Stimulated activated CD8-positive, alpha-beta memory T cell treated with anti-CD3 and anti-CD28 coated beads, Interleukin-4, amount 100 ng/mL, for 48 hours (primary cell): ENCODE data around the gene SLC13A3.

Experiments used
- DNase-seq: peaks from one replicate; pipeline ENCODE4 v3.0.0-alpha.2; 2020

Gene SLC13A3

DNA sequence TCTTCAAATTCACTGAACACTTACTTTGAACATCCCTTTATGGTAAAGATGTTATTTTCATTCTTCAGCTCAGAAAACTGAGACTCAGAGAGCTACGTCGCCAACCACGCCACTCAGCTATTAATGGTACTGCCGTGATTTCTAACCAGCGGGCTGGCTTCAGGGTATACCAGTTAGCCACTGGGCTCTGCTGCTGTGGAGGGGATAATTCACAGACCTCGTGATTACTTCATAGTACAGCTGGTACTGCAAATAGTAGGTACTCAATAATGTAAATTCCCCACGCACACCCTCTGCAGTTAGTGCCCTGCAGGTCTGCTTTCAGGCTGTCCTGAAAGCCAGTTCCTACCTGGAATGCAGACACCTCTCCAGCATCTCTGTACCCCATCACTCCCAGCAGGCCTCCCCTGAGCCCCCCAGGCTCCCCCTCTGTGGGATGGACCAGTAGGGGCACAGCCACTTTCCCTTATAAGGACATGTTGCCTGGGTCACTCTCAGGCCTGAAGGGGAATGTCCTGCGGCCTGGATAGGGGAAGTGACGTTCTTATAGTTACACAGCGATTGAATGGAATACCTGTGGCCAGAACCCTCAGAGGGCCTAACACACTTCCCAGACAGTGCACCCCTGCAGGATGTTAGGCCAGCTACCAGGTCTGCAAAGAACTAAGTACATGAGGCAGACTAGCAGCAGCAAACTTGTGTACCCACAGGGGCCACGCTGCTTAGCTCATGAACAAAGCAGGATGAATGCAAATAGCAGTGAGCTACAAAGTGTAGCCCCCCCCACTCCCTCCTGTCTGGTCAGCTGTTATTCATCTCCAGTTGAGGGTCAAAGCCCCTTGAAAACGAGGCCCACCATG lies 99.5 kb downstream of the SLC13A3 start:
- DNase-seq: no peak

DNA sequence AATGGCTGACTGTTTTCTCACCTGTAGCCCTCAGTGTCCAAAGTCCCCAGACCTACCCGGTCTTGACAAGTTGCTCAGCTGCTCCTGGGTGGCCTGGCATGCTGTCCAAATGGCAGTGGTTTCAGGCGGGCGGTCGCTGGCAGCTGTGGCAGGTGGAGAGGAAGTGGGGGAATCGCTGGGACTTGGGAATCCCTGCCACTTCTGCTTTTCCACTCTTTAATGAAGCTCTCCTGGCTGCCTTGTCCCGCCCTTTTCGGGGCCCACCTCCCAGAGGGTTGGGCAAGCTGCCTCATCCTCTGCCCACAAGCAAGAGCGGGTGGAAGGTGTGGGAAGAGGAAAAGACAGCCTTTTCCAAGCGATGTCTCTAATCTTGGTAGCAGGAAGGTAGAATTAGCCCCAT lies 100.8 kb downstream of the SLC13A3 start, which contains the start of gene OCSTAMP:
TSS of gene OCSTAMP (minus strand) at position 194 of the 400 bp plus-strand sequence. CDS start at position 100, 94 bp downstream.
- DNase-seq: no peak

DNA sequence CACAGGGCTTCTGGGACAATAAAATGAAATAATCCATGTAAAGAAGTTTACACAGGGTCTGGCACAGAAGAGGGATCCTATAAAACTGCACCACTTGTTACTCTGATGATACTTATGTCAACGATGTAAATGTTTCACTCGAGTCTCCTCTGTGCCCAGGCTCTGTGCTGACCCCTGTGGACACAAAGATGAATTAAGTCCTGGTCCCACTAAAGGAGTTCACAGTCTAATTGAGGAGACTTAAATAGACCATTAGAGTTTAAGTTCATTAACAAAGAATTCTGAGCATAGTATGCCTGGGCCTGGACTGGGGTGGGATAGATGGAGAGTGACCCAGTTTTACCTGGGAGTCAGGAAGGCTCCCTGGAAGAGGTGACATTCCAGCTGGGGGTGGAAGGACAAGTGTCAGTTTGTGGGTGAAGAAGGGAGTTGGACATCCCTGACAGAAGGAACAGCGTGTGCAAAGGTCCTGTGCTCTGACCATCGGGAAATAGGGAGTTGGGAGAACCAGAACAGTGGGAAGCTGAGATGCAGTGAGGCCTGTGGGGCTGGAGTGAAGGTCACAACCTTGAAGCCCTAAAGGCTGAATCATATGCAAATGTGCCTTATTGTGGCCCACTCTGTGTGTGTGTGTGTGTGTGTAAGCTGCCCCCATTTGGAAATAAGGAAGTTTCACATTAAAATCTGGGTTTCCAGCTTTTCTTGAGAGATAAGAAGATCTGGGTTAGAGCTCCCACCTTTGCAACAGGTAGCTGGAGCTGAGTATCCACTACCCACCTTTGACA lies 101.9 kb downstream of the SLC13A3 start:
- no peak for DNase-seq

DNA sequence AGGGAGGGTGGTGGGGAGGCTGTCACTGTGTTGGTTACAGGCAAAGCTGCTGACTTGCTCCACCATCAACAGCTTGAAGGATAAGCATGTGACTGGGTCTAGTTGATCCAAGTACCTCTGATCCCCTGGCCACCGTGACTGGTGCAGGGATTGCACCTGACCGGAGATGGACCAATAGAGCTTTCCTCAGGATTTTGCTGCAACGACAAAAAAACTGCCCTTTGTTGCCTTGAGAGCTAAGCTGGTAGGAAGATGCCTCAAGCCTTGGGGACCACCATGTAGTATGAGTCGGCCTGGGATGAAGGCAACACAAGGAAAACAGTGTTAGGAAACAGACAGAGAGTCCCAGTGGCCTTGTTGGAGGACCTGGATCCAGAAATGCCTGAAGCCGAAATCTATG lies 102.6 kb downstream of the SLC13A3 start:
- DNase-seq: no peak

DNA sequence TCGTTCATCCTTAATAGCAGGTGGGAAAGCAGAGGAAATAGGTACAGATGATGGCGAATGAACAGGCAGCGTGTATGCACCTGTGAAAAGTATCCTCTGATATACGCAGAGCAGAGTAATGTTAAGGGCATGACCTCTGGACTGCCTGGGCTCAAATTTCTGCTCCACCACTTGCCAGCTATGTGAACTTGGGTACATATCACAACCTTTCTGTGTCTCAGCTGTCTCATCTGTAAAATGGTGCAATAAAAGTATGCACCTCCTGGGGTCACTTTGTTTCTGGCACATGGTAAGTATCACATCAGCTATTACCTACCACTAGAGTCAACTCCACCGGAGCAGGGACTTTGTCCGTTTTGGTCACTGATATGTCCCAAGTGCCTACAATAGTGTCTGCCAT lies 103.3 kb downstream of the SLC13A3 start:
- no peak for DNase-seq

DNA sequence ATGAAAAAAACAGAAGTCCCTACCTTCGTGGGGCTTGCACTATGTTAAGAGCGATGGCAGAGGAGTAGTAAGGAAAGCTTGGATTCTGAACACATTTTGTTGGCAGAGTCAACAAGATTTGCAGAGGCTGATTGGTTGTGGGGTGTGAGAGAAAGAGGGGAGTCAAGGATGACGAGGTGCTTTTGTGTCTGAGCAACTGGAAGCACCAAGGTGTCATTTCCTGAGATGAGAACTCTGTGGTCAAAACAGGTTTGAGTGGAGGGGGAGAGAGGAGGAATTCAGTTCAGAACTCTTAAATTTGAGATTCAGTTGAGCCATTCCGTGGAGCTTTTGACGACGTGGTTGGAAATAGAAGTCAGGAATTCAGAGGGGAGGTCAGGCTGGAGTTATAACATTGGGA lies 104.3 kb downstream of the SLC13A3 start:
- DNase-seq: no peak

DNA sequence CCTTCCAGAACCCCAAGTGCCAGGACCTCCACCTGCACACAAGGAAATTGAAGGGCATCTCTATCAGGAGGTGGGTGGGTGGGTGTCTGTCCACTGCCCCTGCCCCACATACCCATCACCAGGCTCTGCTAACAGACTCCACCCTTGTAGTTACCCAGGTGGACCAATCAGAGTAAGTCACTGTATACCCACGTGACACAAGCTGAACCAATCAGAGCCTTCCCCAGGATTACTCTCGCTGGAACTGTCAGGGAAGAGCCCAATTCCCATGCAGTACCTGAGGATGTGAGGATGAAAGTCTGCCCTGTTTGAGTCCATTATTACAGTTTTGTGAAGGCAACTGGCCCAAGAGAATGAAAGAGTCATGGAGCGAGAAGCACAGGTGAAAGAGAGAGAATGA lies 105.0 kb downstream of the SLC13A3 start:
- DNase-seq: no peak

DNA sequence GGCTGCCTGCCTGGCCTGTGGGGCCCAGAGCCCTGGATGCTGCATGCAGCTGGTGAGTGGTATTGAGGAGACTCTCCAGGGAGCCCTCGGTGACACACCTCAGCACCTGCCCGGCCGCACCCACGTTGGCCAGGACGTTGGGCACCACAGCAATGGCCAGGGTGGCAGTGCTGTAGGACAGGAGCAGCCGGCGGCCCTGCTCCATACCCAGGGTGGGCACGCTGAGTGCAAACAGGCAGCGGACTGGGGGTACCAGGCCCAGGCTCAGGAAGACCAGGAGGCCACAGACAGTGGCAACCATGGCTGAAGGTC lies 105.5 kb downstream of the SLC13A3 start:
- no peak for DNase-seq

DNA sequence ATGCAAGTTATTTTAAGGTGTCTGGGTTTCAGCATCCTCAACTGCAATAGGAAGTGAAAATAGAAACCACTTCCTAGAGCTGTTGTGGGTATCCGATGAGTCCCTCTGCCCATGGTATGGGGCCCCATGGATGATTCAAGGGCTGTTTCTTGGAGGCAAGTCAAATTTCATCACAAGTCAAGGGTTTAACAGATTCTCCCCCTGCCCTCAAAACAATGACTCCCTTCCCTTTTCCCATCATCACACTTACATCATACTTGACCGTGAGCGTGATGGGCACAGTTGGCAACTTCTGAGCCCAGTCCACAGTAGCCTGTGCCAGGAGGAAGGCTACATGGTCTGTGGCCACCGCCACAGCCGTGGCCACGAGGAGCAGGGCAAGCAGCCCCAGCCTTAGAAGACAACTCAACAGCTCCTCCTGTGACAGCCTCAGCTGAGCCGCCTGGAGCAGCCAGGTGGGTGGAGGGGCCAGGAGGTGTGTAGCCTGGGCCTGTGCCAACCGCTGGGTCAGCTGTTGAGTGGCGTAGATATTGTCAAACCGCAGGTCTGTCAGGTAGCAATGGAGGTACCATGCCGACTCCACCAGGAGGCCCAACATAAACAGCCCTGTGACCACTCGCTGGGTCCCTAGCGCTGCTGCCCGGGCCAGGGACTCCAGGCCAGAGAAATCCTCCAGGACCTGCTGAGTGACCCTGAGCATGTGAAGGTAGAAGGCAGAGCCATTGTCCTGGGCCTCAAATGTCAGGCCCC lies 106.0 kb downstream of the SLC13A3 start:
- DNase-seq: peak; percentile 62

DNA sequence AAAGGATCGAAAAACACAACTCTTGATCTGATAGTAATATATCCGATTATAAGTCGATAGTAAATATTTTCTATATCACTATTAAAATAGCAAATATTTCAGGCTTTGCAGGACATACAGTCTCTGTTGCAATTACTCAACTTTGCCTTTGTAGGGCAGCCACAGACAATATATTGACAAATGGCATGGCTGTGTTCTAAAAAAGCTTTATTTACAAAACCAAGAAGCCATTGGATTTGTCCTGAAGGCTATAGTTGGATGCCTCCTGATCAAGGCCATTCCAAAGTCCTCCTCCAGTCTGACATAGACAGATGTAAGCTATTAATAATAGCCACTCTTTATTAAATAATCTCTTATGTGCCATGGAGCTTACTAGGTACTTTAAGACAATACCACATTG lies 106.7 kb downstream of the SLC13A3 start:
- no peak for DNase-seq

DNA sequence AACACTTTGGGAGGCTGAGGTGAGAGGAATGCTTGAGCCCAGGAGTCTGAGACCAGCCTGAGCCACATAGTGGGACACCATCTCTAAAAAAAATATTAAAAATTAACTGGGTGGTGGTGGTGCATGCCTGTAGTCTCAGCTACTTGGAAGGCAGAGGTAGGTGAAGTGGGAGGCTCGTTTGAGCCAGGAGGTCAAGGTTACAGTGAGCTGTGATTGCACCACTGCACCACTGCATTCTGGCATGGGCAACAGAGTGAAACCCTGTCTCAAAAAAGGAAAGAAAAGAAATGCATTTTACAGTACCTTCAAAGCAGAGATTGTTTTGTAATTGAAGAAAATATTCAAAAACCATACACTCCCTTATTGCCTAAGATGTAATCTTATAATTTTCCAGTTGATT lies 107.3 kb downstream of the SLC13A3 start:
- no peak for DNase-seq

DNA sequence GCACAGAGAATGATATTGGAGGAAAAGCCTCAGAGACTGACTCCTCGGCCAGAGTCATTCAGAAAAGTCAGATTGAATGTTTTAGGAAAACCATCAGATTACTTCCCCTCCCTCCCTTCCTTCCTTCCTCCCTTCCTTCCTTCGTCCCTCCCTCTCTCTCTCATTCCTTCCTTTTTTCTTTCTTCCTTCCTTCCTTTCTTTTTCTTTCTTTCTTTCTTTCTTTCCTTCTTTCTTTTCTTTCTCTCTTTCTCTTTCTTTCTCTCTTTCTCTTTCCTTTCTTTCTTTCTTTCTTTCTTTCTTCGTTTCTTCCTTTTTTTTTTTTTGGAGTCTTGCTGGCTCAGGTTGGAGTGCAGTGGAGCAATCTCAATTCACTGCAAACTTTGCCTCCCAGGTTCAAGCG lies 108.2 kb downstream of the SLC13A3 start:
- no peak for DNase-seq

DNA sequence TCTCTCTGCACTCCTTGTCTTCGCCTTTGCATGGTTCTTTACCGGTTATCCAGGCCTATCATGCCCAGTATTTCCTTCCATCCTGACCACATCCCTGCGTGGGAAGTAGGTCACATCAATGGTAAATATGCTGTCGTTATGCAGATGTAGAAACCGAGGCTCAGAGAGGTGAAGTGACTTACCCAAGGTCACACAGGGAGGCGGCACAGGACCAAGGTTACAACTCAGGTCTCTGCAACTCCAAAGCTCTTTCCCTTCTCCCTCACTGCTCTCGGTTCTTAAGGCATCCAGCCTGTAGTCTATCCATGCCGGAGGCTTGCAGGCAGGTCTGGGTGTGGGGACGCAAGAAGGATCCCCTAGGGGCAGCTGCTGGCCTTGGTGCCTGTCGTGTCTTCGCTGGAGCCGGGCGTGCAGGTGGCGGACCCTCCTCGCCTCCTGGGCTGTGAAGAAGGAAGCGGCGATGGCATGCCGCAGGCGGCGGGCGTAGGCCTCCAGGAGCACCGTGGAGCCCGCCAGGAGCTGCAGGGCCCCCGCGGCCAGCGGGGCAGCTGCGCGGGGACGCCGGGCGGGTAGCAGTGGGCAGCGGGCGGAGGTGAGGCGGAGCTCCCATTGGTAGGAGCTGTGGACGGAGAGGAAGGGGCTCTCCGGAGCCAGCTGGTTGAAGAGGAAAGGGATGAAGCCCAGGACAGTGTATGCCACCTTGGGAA lies 109.9 kb downstream of the SLC13A3 start:
- DNase-seq: no peak

DNA sequence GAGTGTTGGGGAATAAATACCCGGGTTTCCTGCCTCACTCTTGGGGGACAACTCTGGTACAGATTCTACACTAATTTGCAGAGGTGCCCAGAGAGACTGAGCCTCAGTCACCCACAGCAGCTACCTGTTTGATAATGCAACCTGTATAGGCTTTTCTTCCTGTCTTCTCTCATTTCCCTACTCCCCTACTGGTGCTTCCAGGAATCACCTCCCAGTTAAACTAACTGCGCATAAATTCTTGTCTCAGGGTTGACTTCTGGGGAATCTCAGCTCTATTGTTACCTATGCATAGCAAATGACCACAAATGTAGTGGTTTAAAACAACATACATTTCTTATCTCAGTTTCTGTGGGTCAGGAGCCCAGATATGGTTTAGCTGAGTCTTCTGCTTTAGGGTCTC lies 112.1 kb downstream of the SLC13A3 start:
- no peak for DNase-seq

DNA sequence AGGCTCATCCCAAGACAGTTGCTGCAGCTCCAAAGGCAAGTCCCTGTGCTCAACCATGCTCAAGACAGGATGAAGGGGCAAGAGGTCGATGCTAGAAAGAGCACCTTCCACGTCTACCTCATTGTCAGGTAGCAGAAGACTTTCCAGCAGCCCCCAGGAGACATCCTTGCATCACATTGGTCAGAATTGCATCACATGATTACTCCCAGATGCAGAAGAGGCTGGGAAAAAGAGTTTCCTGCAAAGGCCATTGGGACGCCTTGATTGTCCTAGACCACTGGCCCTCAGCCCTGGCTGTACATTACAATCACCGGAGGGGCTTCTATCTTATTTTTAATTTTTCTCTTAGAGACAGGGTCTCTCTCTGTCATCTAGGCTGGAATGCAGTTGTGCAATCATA lies 120.6 kb downstream of the SLC13A3 start:
- no peak for DNase-seq

DNA sequence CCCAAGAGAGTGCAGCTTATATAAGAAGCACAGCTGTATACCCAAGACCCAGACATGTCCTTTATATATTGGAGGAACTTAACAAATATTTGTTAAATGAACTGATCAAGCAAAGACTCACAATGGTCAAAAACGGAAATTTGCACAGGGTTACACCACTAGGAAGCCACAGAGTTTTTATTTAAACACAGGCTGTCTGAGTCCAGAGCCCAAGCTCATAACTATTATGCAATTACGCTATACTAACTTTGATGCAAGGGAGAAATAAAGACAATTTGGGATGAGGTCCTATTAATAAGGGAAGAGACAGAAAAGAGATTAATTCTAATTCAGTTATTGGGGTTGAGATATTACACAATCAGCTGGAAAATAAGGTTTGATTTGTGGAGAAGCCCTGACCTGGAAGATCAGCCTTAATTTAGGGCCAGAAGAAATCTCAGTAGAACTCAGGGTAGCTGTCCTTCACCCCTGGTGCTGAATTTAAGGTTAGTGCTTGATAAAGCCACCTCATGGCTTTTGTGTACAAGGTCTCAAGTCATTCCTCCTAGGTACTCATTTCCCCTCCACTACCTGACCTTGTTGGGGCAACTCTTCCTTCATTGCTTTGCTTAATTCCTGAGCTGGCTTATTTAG lies 127.4 kb downstream of the SLC13A3 start:
- DNase-seq: no peak

DNA sequence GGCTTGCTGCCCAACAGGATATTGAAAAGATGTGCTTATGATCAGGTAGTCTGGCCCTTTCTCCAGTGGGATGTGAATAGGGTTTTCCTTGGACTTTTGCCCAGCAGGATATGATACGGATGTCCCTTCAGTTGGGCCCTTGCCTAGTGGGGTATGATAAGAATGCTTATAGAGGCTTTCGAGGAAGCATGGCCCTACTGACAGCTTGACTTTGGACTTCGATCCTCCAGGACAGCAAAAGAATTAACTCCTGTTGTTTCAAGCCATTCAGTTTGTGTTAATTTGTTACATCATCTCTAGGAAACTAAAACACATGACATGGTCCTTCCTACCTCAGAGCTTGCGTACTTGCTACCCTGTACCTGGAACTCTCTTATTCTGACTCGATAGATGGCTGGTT lies 128.2 kb downstream of the SLC13A3 start:
- no peak for DNase-seq

DNA sequence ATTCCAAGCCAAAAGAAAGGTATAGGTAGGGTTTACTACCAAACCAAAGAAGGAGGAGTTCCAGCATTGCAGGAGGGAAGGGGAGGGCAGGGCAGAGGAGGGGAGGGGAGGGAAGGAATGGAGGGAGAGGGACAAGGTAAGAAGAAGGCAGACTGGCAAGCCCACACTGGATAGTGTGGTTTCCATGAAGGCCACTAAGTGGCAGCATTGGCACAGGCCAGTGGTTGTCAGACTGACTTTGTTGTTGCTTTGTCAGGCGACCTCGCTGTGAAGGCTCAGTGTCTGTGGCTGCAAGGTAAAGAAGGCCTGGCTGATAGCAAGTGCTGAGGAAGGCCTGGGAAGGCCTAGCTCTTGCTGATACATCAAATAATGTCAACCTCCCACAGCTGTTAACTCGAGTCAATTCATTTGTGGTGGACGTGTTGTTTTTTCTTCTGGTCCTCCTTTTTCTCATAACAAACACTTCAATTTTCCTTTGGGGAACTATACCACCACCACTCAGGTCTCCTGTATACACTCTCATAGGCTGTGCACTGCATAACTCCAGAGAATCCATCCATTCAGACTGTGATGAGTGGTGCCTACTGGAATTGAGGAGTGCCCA lies 130.2 kb downstream of the SLC13A3 start:
- peak; percentile 60 for DNase-seq

DNA sequence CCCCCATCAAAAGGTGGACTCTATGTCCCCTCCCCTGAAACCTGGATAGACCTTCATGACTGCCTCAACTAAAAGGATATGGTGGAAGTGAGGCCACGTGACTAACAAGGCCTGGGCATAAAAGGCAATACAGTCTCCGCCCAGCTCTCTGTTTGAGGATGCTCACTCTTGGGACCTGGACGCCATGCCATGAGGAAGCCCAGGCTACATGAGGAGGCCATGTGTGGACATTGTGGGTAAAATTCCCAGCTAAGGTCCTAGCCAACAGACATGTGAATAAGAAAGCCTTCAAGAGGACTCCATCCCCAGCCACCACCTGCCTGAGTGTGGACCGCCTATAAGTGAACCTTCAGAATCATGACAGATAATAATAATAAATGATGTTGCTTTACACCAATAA lies 130.7 kb downstream of the SLC13A3 start:
- DNase-seq: no peak

DNA sequence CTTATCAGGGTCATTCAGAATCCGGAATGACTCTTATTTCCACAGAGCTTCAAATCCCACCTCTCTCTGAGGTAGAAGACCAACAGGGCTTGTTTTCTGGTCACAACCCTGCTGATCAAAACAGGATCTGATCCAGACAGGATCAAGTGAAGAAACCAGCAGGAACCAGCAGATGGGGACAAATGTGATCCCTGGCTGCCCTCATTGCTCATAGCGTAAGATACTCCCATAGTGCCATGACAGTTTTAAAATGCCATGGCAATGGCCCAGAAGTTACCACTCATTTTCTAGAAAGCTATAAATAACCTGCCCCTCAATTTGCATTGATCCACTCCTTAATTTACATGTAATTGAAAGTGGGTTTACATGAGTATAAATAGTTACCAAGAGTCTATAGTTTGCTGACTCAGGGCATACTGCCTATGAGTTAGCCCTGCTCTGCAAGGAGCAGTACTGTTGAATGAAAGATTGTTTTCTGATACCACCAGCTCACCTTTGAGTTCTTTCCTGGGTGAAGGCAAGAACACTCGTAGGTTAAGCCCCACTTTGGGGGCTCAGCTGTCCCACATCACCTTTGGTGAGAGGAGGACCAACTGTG lies 131.7 kb downstream of the SLC13A3 start:
- no peak for DNase-seq
